Mucosa of descending colon (tissue), 3 donors: Measurements from ENCODE around the gene FANCC. TPM values are rescaled to one million over a fixed set of nuclear protein-coding genes. Genes with fewer than 3 reads are reported as not detected.

ENCODE experiments used
- ATAC-seq: fragments of 200-7000 bp; cut with Tn5 transposase; one replicate; pipeline ENCODE4 v1.9.1; 2020; ENCODE audit warnings: mild to moderate bottlenecking, moderate library complexity
- DNase-seq, 3 donors: peaks; one replicate each; pipeline ENCODE4 v3.0.0-alpha.2; 2020
- H3K36me3 ChIP-seq: fragments of 200-600 bp; one replicate; pipeline ENCODE4 v1.8.0; 2021; ENCODE audit warnings: low read depth, mild to moderate bottlenecking
- H3K4me1 ChIP-seq: fragments of 200-600 bp; one replicate; pipeline ENCODE4 v1.8.0; 2021; ENCODE audit warnings: low read depth, mild to moderate bottlenecking
- H3K4me3 ChIP-seq: fragments of 200-600 bp; one replicate; pipeline ENCODE4 v1.8.0; 2021; ENCODE audit warnings: mild to moderate bottlenecking
- H3K9me3 ChIP-seq: fragments of 200-600 bp; one replicate; pipeline ENCODE4 v1.8.0; 2021; ENCODE audit warnings: mild to moderate bottlenecking
- intact Hi-C, 2 donors: fragments of 100-400 bp; cut with DNase I in 1 of 2; cut with micrococcal nuclease in 1 of 2; formaldehyde crosslinking; loops; one replicate each; pipeline versions ENCODE4 v1.11.0 to v1.11.1; 2022; cut with DNase I, micrococcal nuclease
- total RNA-seq, 3 donors: library from RNA; stranded (reverse); fragmentation: NEBNext Ultra II Directional in 2 of 3; extraction: Animal tissue kit (Norgen Biotek cat#: 25700) in 2 of 3; gene quantifications; one replicate each; pipeline versions ENCODE4 v1.2.1 to v1.2.4, GENCODE V29; 2021 to 2023
- TF ChIP-seq, protein P1 (sequence below): fragments of 200-600 bp; IDR thresholded peaks from one replicate; pipeline ENCODE4 v1.8.0; 2022; ENCODE audit warnings: antibody characterized with exemption, mild to moderate bottlenecking
- donor health status: DM: no; HTN: no; CAD: no; lungs with moderate emphysema.
- donor health status: DM: no; HTN: no; CAD: no.
- donor health status: DM: no; HTN: yes; CAD: no.

FANCC gene
- total RNA-seq, 3 donors from 2014 or later: 10.7 to 18.0 (median 14.2) TPM

DNA sequence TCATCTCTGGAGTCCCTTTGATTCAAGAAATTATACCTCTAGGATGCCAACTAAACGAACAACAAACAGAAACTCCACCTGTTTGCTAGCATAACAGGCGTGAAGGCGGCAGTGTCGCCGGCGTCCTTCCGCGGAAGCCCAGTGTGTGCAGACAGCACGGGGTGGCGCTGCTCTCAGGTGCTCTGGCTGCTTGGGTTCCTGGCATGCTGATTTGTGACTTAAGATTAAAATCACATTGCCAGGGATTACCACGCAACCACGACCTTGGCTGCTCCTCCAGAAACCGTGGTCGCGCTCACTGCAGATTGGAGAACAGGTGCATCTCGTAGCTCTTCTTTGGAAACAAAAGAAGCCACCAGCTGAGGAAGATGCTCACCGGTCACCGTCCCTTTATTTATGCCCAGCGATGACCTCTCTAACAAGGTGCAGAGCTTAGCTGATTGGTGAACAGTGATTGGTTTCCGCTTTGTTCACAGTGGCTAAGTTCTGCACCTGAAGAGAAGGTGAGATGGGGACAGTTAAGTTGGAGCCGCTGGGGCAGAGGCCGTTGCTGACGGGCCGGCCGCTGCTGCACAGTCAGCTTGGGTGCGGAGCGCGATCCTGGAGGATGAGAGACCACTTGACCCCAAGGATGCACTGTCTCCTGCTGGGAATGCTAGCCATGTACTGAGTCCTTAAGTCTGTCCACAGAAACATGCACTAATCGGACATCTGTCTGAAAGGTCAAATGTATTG is 232.3 kb downstream of the FANCC start:
- Histone ChIP-seq H3K9me3 (no peaks in the 10 kb centered on the region), H3K4me1 (peaks cover 10% of the 10 kb centered on the region), H3K36me3 (peaks cover 7% of the 10 kb centered on the region), H3K4me3 (no peak overlapping the region)
- DNase-seq (peak in 1 of 3 donors; percentile 29), ATAC-seq (no peak)
- TF ChIP-seq, protein P1, sequence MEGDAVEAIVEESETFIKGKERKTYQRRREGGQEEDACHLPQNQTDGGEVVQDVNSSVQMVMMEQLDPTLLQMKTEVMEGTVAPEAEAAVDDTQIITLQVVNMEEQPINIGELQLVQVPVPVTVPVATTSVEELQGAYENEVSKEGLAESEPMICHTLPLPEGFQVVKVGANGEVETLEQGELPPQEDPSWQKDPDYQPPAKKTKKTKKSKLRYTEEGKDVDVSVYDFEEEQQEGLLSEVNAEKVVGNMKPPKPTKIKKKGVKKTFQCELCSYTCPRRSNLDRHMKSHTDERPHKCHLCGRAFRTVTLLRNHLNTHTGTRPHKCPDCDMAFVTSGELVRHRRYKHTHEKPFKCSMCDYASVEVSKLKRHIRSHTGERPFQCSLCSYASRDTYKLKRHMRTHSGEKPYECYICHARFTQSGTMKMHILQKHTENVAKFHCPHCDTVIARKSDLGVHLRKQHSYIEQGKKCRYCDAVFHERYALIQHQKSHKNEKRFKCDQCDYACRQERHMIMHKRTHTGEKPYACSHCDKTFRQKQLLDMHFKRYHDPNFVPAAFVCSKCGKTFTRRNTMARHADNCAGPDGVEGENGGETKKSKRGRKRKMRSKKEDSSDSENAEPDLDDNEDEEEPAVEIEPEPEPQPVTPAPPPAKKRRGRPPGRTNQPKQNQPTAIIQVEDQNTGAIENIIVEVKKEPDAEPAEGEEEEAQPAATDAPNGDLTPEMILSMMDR: no peak
- intact Hi-C loops: no loop called here

DNA sequence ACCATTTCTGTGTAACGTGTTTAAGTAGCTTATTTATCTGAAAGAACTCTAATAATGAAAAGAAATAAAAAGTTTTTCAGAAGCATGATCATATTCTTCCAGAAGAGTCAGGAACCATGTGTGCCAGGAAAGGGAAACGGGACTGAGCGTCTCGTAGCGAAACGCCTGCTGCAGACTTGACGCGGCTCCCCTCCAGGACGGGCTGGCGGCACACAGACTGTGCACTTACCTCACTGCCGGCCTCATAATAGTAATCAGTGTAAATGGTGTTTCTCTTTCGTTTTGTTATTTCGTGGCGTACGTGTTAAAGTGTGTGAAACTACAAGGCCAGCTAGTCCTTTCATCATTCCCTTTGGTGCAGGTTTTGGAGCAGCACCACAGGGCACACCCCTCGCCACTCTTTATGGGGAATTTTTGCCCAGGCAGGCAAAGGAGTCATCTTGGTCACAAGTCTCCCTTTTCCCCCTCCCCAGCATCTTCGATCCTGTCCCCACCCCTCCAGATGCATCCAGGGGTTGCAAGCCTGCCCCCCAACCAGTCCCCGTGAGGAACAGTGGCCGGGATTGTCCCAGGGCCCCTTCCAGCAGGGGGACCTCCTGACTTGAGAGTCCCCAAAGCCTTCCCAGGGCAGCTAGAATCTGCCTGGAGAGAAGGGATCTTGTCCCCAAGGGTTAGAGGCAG is 233.1 kb downstream of the FANCC start:
- intact Hi-C loops: no loop called here
- H3K4me3 ChIP-seq: no peak overlapping the region
- H3K4me1 ChIP-seq: peaks cover 2% of the 10 kb centered on the region
- no peak for ATAC-seq
- H3K36me3 ChIP-seq: peaks cover 7% of the 10 kb centered on the region
- peak in 1 of 3 donors; percentile 33 for DNase-seq
- TF ChIP-seq, protein P1: no peak
- no peaks in the 10 kb centered on the region for H3K9me3 ChIP-seq

DNA sequence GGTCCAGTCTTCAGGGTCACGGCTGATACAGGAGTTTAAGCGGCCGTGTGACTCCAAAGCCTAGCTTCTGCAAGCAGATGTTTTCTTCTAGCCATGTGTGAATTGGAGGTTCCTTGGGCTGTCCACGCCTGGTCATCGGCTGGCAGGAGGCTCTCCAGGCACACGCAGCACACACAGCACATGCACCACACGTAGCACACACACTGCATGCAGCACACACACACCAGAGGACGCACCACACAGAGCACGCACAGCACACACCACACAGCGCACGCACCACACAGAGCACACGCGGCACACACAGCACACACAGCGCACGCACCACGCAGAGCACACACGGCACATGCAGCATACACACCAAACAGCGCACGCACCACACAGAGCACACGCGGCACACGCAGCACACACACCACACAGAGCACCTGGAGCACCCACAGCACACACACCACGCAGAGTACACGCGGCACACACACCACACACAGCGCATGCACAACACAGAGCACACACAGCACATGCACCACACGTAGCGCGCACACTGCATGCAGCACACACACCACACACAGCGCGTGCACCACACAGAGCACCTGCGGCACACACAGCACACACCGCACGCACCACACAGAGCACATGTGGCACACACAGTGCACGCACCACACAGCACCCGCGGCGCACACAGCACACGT is 234.3 kb downstream of the FANCC start:
- no peak for ATAC-seq
- intact Hi-C loops: no loop called here

DNA sequence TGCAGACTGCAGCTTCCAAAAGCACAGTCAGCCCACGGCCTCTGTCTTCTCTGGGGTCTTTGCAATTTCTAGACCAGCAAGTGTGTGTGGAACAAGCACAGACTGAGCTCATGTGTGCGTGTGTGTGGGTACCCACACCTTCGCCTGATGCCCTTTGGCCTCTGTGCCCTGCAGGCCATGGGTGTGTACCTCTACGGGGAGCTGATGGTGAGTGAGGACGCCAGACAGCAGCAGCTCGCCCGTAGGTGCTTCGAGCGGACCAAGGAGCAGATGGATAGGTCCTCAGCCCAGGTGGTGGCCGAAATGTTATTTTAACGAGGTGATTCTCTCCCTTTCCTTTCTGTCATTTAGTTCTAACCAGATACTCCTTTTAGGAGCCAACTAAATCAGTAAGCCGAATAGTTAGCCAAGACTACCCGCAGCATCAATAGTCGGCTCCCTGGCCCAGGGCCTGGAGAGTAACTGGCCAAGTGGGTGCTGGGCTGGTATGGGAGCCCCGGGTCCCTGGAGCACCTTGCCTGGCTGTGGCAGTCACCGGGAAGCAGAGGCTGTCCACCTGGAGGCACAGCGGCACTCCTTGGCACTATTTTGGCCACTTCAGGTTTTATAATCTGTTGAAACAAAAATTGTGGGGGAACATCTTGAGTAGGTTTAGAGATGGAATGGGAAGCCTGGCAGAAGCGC is 235.0 kb downstream of the FANCC start:
- no peak overlapping the region for H3K4me3 ChIP-seq
- TF ChIP-seq, protein P1: no peak
- no peak for ATAC-seq
- H3K4me1 ChIP-seq: peaks cover 7% of the 10 kb centered on the region
- peaks cover 7% of the 10 kb centered on the region for H3K36me3 ChIP-seq
- DNase-seq: peak in 1 of 3 donors; percentile 36
- H3K9me3 ChIP-seq: no peaks in the 10 kb centered on the region
- intact Hi-C loops: no loop called here

More for the DNA sequence above, 234.3 kb downstream of the FANCC start:
- peak in 1 of 3 donors; percentile 25 for DNase-seq
- TF ChIP-seq, protein P1: no peak
- H3K4me1 ChIP-seq: peaks cover 7% of the 10 kb centered on the region
- no peaks in the 10 kb centered on the region for H3K9me3 ChIP-seq
- no peak overlapping the region for H3K4me3 ChIP-seq
- H3K36me3 ChIP-seq: peaks cover 7% of the 10 kb centered on the region

DNA sequence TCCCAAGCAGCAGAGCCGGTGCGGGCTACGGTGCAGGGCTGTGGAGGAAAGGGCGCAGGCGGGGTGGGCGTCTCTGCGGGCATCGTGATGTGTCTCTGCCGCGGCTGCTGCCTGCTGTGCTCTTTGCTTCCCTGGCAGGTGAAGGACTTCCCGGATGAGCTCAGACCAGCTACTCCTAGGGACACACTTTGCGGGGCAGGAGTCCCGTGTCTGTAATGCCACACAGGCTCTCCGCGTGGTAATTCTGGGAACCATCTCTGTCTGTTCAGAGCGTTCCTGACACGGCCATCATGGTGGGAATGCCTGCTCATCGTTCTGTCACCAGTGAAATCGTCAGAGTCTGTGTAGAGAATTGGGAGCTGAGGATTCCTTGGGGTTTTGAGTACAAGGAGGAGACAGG is 235.5 kb downstream of the FANCC start:
- H3K4me3 ChIP-seq: no peak overlapping the region
- DNase-seq (no peak), ATAC-seq (no peak)
- TF ChIP-seq, protein P1: no peak
- intact Hi-C loops: no loop called here
- no peaks in the 10 kb centered on the region for H3K9me3 ChIP-seq
- H3K36me3 ChIP-seq: peaks cover 7% of the 10 kb centered on the region
- peaks cover 11% of the 10 kb centered on the region for H3K4me1 ChIP-seq
